ENCODE measurements around the gene IFIT1.

The IFIT1 gene

GRCh38 chr10:89367529-89367928, 24.9 kb upstream of the IFIT1 start:
- no peak for ATAC-seq

GRCh38 chr10:89368129-89368528, 24.3 kb upstream of the IFIT1 start:
- no peak for ATAC-seq

More at GRCh38 chr10:89367529-89367928, 24.9 kb upstream of the IFIT1 start:
- TF ChIP-seq RARB (CRISPR knock-in tag; IDR thresholded peaks at IDR 0.05): no peak
- no peak for TF ChIP-seq TCF4 (CRISPR knock-in tag; IDR thresholded peaks at IDR 0.05; ENCODE audit: borderline replicate concordance)
- TF ChIP-seq ISL1 (CRISPR knock-in tag; IDR thresholded peaks at IDR 0.05): no peak
- no peak for TF ChIP-seq PPARA (CRISPR knock-in tag; IDR thresholded peaks at IDR 0.05; ENCODE audit: borderline replicate concordance)
- no peak for TF ChIP-seq ESRRG (CRISPR knock-in tag; IDR thresholded peaks at IDR 0.05)
- no peak for TF ChIP-seq ZNF8 (CRISPR knock-in tag; IDR thresholded peaks at IDR 0.05)
- no peak for TF ChIP-seq PATZ1 (CRISPR knock-in tag; IDR thresholded peaks at IDR 0.05; ENCODE audit: borderline replicate concordance)

GRCh38 chr10:89369156-89370105, 23.0 kb upstream of the IFIT1 start:
- ATAC-seq: peak; percentile 81
- no peak for TF ChIP-seq ZNF70 (CRISPR knock-in tag; IDR thresholded peaks at IDR 0.05)
- TF ChIP-seq TSHZ2 (CRISPR knock-in tag; IDR thresholded peaks at IDR 0.05): no peak
- TF ChIP-seq CSDC2 (CRISPR knock-in tag; IDR thresholded peaks at IDR 0.05): no peak
- no peak for TF ChIP-seq CREB5 (CRISPR knock-in tag; IDR thresholded peaks at IDR 0.05; ENCODE audit: low read depth)
- no peak for TF ChIP-seq ZNF565 (CRISPR knock-in tag; conservative IDR thresholded peaks at IDR 0.05; ENCODE audit: low read depth)
- no peak for TF ChIP-seq ESRRG (CRISPR knock-in tag; IDR thresholded peaks at IDR 0.05)
- no peak for TF ChIP-seq POU6F1 (CRISPR knock-in tag; IDR thresholded peaks at IDR 0.05; ENCODE audit: borderline replicate concordance, low read depth)
- TF ChIP-seq TCF4 (CRISPR knock-in tag; IDR thresholded peaks at IDR 0.05; ENCODE audit: borderline replicate concordance): no peak
- no peak for TF ChIP-seq ARNTL (CRISPR knock-in tag; IDR thresholded peaks at IDR 0.05; ENCODE audit: borderline replicate concordance, low read depth)
- TF ChIP-seq PPARA (CRISPR knock-in tag; IDR thresholded peaks at IDR 0.05; ENCODE audit: borderline replicate concordance): no peak
- TF ChIP-seq ZC3H10 (CRISPR knock-in tag; IDR thresholded peaks at IDR 0.05): no peak
- no peak for TF ChIP-seq GLIS3 (CRISPR knock-in tag; IDR thresholded peaks at IDR 0.05)
- no peak for TF ChIP-seq SNAI2 (CRISPR knock-in tag; IDR thresholded peaks at IDR 0.05)
- no peak for TF ChIP-seq ZFP30 (CRISPR knock-in tag; IDR thresholded peaks at IDR 0.05)
- TF ChIP-seq ISL1 (CRISPR knock-in tag; IDR thresholded peaks at IDR 0.05): no peak

More at GRCh38 chr10:89368129-89368528, 24.3 kb upstream of the IFIT1 start:
- no peak for TF ChIP-seq TCF4 (CRISPR knock-in tag; IDR thresholded peaks at IDR 0.05; ENCODE audit: borderline replicate concordance)
- TF ChIP-seq ZNF8 (CRISPR knock-in tag; IDR thresholded peaks at IDR 0.05): no peak
- no peak for TF ChIP-seq GLIS3 (CRISPR knock-in tag; IDR thresholded peaks at IDR 0.05)
- TF ChIP-seq BACH2 (CRISPR knock-in tag; IDR thresholded peaks at IDR 0.05; ENCODE audit: borderline replicate concordance): no peak
- no peak for TF ChIP-seq ZFP3 (CRISPR knock-in tag; IDR thresholded peaks at IDR 0.05)
- TF ChIP-seq PPARA (CRISPR knock-in tag; IDR thresholded peaks at IDR 0.05; ENCODE audit: borderline replicate concordance): no peak
- no peak for TF ChIP-seq TOX (CRISPR knock-in tag; IDR thresholded peaks at IDR 0.05; ENCODE audit: borderline replicate concordance)
- no peak for TF ChIP-seq ARNTL (CRISPR knock-in tag; IDR thresholded peaks at IDR 0.05; ENCODE audit: borderline replicate concordance, low read depth)
- TF ChIP-seq PATZ1 (CRISPR knock-in tag; IDR thresholded peaks at IDR 0.05; ENCODE audit: borderline replicate concordance): no peak

Measured in SK-N-SH treated with all-trans-retinoic acid at 6 μM for 48 hours (cell line).